Dendritic cell treated with granulocyte-macrophage colony-stimulating factor and Interleukin-4, amounts not matched to agents 40 ng/mL and 50 ng/mL, for 4 days (primary cell): ENCODE measurements around the gene HTRA3.

ENCODE experiments used
- H3K27ac Mint-ChIP-seq: one replicate; pipeline ENCODE4 v1.8.0; 2022; ENCODE audit warnings: mild to moderate bottlenecking, mixed read lengths
- H3K27me3 Mint-ChIP-seq: one replicate; pipeline ENCODE4 v1.8.0; 2022; ENCODE audit warnings: mild to moderate bottlenecking, mixed read lengths
- H3K36me3 Mint-ChIP-seq: one replicate; pipeline ENCODE4 v1.8.0; 2022; ENCODE audit warnings: low read depth, mixed read lengths
- H3K4me1 Mint-ChIP-seq: one replicate; pipeline ENCODE4 v1.8.0; 2022; ENCODE audit warnings: low read depth, mixed read lengths
- H3K4me3 Mint-ChIP-seq: one replicate; pipeline ENCODE4 v1.8.0; 2022; ENCODE audit warnings: mild to moderate bottlenecking, moderate library complexity, mixed read lengths
- H3K9me3 Mint-ChIP-seq: one replicate; pipeline ENCODE4 v1.8.0; 2022; ENCODE audit warnings: mixed read lengths
- intact Hi-C: fragments of 100-400 bp; cut with micrococcal nuclease; formaldehyde crosslinking; loops from one replicate; pipeline ENCODE4 v1.15.0; 2022

HTRA3 gene

DNA sequence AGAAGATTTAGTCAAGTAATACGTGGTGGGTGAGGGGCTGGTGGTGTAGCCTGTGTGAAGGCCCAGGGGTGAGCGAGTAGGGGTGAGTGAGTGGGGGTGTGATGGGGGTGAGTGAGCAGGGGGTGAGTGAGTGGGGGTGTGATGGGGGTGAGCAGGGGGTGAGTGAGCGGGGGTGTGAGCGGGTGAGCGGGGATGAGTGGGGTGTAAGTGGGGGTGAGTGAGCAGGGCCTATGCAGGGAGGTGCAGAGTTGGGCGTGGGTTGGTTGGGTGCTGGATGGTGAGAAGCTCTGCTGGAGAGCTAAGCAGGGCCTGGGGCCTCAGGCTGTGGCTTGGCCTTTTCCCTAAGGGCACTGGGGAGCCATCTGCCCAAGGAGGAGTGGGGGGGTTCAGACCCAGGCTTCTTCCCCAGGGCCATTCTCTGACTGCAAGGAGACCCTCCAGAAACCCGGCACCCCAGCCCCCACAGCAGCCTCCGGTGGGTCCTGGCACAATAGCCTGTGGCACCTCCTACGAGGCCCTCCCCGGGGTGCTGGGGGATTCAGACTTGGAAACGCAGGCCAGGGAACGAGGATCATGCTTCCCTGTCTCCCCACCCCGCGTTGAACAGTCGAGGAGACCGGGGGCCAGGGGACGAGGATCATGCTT, 40.1 kb upstream of the HTRA3 start:
- intact Hi-C loops, result no loop called here
- Mint-ChIP-seq H3K4me3 (no peak overlapping the region), H3K27ac (no peak overlapping the region), H3K9me3 (no peaks in the 10 kb centered on the region), H3K27me3 (peaks cover 3% of the 10 kb centered on the region), H3K4me1 (peaks cover 45% of the 10 kb centered on the region), H3K36me3 (peaks cover 52% of the 10 kb centered on the region)

DNA sequence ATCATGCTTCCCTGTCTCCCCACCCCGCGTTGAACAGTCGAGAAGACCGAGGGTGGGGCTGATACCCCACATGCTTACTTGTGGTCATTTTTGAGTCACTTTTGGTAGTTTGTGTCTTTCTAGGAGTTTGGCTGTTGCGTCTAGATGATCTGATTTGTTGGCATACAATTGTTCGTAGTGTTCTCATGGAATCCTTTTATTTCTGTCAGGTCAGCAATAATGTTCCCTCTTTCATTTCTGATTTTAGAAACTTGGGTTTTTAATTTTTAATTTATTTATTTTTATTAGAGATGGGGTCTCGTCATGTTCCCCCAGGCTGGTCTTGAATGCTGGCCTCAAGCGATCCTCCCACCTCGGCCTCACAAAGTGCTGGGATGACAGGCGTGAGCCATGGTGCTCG, 39.5 kb upstream of the HTRA3 start:
- peaks cover under 1% of the 10 kb centered on the region for H3K27me3 Mint-ChIP-seq
- H3K4me3 Mint-ChIP-seq, result no peak overlapping the region
- H3K36me3 Mint-ChIP-seq, result peaks cover 46% of the 10 kb centered on the region
- H3K27ac Mint-ChIP-seq, result no peak overlapping the region
- intact Hi-C loops, result no loop called here
- H3K4me1 Mint-ChIP-seq, result peaks cover 40% of the 10 kb centered on the region
- no peaks in the 10 kb centered on the region for H3K9me3 Mint-ChIP-seq

DNA sequence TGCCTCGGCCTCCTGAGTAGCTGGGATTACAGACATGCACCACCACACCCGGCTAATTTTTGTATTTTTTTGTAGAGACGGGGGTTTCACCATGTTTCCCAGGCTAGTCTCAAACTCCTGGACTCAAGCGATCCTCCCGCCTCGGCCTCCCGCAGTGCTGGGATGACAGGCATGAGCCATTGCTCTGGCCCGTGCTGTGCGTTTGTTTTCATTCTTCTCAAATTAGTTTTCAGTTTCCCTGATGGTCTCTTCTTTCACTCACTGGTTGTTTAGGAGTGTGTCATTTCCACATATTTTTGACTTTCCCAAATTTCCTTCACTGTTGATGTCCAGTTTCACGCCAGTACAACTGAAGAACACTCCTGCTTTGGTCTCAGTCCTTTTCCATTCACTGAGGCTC, 38.7 kb upstream of the HTRA3 start:
- Mint-ChIP-seq H3K27me3 (no peaks in the 10 kb centered on the region), H3K36me3 (peaks cover 38% of the 10 kb centered on the region), H3K9me3 (no peaks in the 10 kb centered on the region), H3K4me1 (peaks cover 35% of the 10 kb centered on the region), H3K4me3 (no peak overlapping the region), H3K27ac (no peak overlapping the region)
- intact Hi-C loops, result no loop called here

DNA sequence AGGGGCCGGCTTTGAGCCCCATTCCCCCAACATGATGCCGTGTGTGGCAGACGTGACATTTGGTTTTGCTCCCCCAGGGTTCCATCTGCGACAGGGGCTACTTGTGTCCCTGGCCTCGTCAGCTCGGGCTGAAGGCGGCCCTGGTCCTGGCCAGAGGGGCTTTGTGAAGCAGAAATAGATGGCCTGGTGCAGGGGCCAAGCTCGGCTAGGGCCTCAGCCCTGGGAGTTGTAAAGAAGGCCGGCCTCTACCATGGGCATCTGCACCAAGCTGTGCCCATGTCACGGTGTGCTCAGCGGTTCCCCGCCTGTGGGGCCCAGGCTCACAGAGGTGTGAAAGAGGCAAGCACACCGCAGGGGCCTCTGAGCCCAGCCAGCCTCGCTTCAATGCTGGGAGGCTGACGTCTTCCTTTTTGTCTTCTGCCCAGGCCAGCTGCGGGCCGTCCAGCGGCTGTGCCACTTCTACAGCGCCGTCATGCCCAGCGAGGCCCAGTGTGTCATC, 38.0 kb upstream of the HTRA3 start:
- Mint-ChIP-seq H3K36me3 (peaks cover 31% of the 10 kb centered on the region), H3K4me1 (peaks cover 34% of the 10 kb centered on the region), H3K4me3 (no peak overlapping the region), H3K9me3 (no peaks in the 10 kb centered on the region), H3K27ac (no peak overlapping the region), H3K27me3 (no peaks in the 10 kb centered on the region)
- intact Hi-C loops, result no loop called here

DNA sequence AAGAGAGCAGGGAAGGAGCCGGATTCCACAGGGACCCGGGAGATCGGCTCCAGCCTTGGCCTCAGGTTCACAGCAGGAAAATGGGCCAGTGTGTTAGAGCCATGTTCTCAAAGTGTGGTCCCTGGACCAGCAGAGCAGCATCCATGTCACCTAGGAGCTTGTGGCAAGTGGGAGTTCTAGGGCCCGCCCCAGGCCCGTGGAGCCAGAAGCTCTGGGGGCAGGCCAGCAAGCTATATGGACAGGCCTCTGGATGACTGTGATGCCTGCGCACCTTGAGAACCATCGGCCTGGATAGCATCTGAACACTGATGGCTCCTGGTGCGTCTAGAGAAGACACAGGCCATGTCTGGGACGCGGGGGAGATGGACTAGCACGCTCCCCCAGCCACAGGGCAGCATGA, 36.8 kb upstream of the HTRA3 start:
- Mint-ChIP-seq H3K27me3 (no peaks in the 10 kb centered on the region), H3K4me3 (no peak overlapping the region), H3K4me1 (peaks cover 34% of the 10 kb centered on the region), H3K9me3 (no peaks in the 10 kb centered on the region), H3K27ac (no peak overlapping the region), H3K36me3 (peaks cover 19% of the 10 kb centered on the region)
- intact Hi-C loops, result no loop called here

DNA sequence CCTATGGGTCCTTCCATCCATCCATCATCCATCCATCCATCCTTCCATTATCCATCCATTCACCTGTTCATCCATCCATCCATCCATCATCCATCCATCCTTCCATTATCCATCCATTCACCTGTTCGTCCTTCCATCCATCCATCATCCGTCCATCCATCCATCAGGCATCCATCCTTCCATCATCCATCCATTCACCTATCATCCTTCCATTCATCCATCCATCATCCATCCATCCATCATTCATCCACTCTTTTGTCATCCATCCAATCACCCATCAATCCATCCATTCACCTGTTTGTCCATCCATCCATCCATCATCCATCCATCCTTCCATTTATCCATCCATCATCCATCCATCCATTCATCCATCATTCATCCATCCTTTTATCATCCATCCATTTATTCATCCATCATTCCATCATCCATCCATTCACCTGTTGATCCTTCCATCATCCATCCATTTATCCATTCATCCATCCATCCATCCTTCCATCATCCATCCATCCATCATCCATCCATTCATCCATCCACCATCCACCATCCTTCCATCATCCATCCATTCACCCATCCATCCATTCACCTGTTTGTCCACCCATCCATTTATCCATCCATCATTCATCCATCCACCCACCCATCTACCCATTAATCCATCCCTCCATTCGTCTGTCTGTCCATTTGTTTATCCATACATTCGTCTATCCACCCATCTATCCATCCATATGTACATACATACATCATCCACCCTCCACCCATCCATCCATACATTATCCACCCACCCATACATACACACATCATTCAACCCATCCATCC, 35.7 kb upstream of the HTRA3 start:
- no peak overlapping the region for H3K4me3 Mint-ChIP-seq
- no peaks in the 10 kb centered on the region for H3K27me3 Mint-ChIP-seq
- H3K4me1 Mint-ChIP-seq, result peaks cover 27% of the 10 kb centered on the region
- intact Hi-C loops, result no loop called here
- H3K36me3 Mint-ChIP-seq, result peaks cover 8% of the 10 kb centered on the region
- H3K27ac Mint-ChIP-seq, result no peak overlapping the region
- H3K9me3 Mint-ChIP-seq, result no peaks in the 10 kb centered on the region

DNA sequence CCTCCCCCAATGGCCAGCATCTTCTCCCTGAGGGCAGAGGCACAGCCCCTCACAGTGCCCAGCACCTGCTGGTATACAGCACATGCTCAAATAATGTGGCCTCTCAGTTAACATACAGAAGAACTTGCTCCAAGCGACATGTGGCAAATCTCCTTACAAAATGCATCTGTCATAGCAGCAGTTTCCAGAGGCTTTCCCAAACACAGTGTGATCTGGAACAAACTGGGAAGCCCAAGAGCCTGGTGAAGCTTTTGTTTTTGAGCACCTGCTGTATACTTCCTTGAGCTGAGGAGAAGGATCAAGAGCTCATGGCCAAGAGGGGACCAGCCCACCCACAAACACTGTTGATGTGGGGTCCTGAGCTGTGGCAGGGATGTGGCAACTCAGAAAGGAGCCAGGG, 34.8 kb upstream of the HTRA3 start:
- Mint-ChIP-seq H3K9me3 (no peaks in the 10 kb centered on the region), H3K27ac (no peak overlapping the region), H3K36me3 (no peaks in the 10 kb centered on the region), H3K27me3 (no peaks in the 10 kb centered on the region), H3K4me3 (no peak overlapping the region), H3K4me1 (peaks cover 31% of the 10 kb centered on the region)
- intact Hi-C loops, result no loop called here

DNA sequence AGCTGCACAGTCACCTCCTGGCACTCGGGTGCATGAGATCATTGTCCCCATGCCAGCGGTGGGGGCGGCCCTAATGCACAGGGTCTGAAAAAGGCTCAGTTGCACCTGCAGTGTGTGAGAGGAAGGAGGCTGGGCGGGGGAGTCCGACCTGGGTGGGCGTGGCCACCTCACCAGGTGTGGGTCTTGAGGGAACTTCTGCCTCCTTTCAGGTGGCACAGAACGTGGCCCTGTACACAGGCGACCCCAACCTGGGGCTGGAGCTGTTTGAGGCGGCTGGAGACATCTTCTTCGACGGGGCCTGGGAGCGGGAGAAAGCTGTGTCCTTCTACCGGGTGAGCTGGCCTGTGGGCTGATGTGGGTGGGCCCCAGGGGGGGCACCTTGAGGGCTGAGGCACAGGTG, 34.3 kb upstream of the HTRA3 start:
- H3K36me3 Mint-ChIP-seq, result no peaks in the 10 kb centered on the region
- no peaks in the 10 kb centered on the region for H3K27me3 Mint-ChIP-seq
- no peak overlapping the region for H3K27ac Mint-ChIP-seq
- H3K9me3 Mint-ChIP-seq, result no peaks in the 10 kb centered on the region
- H3K4me3 Mint-ChIP-seq, result no peak overlapping the region
- intact Hi-C loops, result no loop called here
- H3K4me1 Mint-ChIP-seq, result peaks cover 33% of the 10 kb centered on the region

DNA sequence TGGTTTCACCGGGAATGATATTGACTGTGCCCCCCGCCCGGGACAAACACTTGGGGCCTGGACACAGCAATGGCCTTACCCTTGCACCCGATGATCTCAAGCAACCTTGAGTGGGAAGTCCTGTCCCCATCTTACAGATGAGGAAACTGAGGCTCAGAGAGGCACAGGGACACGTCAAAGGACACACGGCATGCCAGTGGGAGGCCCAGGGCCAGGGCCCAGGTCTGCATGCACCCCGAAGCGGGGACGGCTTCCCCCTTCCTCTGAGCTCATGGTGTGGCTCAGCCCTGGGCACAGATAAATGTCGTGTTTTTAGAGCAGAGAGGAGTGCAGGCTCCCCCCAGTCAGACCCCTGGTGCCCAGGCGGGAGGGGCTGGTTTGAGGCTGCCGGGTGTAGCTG, 33.9 kb upstream of the HTRA3 start:
- Mint-ChIP-seq H3K9me3 (no peaks in the 10 kb centered on the region), H3K4me3 (no peak overlapping the region), H3K4me1 (peaks cover 33% of the 10 kb centered on the region), H3K27ac (no peak overlapping the region), H3K36me3 (no peaks in the 10 kb centered on the region), H3K27me3 (no peaks in the 10 kb centered on the region)
- intact Hi-C loops, result no loop called here

DNA sequence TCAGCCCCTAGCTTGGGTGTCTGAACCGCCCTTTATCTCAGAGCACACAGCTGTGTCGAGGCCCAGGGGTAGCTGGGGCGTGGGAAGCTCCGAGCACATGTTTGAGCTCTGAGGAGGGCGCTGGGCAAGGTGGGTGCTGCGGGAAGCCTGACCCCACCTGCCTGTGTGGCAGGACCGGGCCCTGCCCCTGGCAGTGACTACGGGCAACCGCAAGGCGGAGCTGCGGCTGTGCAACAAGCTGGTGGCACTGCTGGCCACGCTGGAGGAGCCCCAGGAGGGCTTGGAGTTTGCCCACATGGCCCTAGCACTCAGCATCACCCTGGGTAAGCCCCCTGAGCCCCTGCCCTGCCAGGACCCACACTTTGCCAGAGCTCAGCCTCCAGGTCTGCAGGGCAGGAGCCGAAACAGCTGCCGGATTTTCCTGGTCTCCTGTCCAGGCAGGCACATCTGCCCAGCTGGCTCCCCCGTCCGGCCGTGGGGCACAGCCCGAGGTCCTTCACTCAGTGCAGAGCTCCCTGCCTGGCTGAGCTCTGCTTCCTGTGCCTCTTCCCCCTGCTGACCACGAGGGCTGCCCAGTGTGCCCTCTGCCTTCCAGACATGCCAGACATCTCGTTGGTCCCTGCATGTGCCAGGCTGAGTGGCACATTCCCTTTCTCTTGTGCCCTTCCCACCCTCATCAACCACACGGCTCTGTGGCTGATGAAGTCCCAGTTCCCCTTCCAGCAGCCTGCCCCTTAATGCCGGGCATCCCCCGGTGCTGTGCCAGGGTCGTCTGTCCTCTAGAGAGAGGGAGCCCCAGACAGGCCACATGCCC, 33.2 kb upstream of the HTRA3 start:
- H3K27ac Mint-ChIP-seq, result no peak overlapping the region
- peaks cover 33% of the 10 kb centered on the region for H3K4me1 Mint-ChIP-seq
- H3K4me3 Mint-ChIP-seq, result no peak overlapping the region
- intact Hi-C loops, result no loop called here
- H3K36me3 Mint-ChIP-seq, result no peaks in the 10 kb centered on the region
- H3K27me3 Mint-ChIP-seq, result no peaks in the 10 kb centered on the region
- no peaks in the 10 kb centered on the region for H3K9me3 Mint-ChIP-seq

DNA sequence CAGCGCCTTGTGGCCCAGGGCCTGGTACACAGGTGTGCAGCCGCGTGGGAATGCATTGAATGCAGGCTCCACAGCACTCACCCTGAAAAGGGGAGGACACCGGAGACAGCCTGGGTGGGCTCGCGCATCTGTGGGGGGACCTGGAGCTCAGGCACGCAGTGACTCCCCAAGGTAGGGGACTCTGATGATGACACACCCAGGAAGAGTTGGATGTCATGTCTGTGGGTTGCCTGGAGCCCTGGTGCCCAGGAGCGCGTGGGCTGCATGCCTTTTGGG, 32.7 kb upstream of the HTRA3 start:
- Mint-ChIP-seq H3K27ac (no peak overlapping the region), H3K4me3 (no peak overlapping the region), H3K9me3 (no peaks in the 10 kb centered on the region)

DNA sequence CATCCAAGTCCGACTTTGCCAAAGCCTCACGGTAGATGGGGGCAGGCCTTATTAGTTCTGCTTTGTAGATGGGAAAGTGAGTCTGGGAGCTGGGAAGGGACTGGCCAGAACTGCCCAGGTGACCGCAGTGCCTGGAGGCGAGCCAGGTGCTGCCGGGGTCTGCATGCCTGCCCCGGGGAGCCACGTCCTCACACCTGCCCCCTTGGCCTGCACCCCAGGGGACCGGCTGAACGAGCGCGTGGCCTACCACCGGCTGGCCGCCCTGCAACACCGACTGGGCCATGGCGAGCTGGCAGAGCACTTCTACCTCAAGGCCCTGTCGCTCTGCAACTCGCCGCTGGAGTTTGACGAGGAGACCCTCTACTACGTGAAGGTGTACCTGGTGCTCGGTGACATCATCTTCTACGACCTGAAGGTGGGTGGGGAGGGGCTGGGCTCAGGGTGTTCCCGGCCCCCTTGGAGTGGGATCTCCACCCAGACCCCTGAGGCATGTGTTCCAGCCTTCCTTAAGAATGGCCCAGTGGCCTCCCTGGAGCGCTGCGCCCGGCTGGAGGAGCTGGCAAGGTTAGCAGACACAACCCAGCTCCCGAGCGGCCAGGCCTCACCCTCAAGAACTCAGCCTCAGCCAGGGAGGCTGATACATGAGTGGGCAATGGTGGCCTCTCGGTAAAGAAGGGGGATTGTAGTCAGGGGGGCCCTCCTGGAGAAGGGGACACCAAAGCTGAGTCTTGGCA, 32.1 kb upstream of the HTRA3 start:
- Mint-ChIP-seq H3K27ac (no peak overlapping the region), H3K9me3 (no peaks in the 10 kb centered on the region), H3K4me3 (no peak overlapping the region), H3K36me3 (no peaks in the 10 kb centered on the region), H3K4me1 (peaks cover 43% of the 10 kb centered on the region), H3K27me3 (no peaks in the 10 kb centered on the region)
- intact Hi-C loops, result no loop called here

More for the DNA sequence above, 32.7 kb upstream of the HTRA3 start:
- Mint-ChIP-seq H3K27me3 (no peaks in the 10 kb centered on the region), H3K4me1 (peaks cover 38% of the 10 kb centered on the region), H3K36me3 (no peaks in the 10 kb centered on the region)
- intact Hi-C loops, result no loop called here

DNA sequence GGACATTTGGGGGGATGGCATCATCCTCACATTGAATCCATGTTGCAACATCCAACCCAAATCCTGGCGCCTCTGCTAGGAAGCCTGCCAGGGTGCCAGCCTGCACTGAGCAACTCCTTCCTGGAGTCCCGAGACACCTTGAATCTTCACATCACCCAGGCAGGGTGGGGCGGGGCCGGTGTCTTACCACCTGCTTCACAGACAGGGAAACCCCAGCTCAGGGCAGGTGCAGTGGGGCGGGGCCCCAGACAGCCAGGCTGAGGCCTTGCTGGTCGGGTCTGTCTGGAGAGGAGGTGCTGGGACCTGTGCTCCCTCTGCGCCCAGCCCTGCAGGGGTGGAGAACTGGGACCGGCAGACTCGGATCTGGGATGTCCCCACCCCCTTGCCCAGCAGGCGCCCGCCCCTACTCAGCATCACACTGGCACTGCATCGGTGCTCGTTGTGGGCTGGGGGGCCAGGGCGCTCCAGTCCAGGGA, 31.5 kb upstream of the HTRA3 start:
- H3K9me3 Mint-ChIP-seq, result no peaks in the 10 kb centered on the region
- no peak overlapping the region for H3K4me3 Mint-ChIP-seq
- peaks cover 44% of the 10 kb centered on the region for H3K4me1 Mint-ChIP-seq
- intact Hi-C loops, result no loop called here
- H3K27me3 Mint-ChIP-seq, result no peaks in the 10 kb centered on the region
- H3K36me3 Mint-ChIP-seq, result no peaks in the 10 kb centered on the region
- H3K27ac Mint-ChIP-seq, result no peak overlapping the region
